ENCODE results near the gene SLC22A7.
A peak's percentile ranks its signal among the peaks of the same experiment; 100 is the strongest.

SLC22A7 gene

DNA sequence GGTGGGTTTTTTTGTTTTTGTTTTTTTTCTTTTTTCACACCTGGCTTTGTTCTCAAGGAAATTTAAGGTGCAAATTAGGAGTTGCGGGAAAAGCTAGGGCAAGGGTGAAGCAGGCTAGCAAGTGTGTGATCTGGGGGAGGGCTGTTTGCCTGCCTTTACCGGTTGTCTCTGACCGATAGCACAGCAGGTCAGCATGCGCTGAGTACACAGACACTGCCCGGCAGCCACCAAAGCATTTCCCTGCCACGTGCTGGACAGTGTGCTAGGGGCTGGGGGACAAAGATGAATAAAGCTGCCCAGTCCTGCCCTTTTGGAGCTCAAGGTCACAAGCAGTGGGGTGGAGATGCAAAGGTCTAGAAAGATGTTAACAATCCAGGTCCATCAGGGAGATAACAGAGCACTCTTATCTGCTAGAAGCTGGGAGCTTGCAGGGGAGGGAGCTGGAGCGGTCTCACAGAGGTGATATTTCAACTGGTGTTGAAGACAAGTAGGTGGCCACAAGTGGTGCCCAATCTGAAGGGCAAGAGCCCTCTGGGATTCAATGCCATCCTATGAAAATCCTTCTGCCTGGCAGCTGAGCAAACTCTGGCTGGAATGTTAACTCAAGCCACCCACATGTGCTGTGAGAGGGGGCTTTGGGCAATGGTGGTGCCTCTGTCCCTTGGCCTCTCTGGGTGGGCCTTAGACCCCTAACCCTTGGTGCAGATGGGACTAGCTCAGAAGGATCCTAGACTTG is 30.3 kb upstream of the SLC22A7 start:
- DNase-seq = peak; percentile 91

DNA sequence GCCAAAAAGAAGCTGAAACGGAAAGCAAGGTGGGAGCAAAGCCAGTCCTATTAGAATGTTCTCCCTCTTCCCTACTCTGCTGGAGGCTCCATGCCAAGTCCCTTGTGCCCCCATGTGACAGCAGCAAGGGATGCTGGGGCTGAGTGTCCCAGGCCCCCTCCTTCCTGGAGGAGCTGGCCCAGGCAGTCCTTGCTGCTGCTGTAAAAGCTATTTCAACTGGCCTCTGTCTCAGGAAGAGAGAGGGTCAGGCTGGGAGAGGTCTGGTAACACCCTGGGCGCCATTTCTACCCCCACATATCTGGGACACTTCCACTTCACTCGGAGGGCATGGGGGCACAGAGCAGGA is 29.7 kb upstream of the SLC22A7 start:
- DNase-seq = peak; percentile 91

DNA sequence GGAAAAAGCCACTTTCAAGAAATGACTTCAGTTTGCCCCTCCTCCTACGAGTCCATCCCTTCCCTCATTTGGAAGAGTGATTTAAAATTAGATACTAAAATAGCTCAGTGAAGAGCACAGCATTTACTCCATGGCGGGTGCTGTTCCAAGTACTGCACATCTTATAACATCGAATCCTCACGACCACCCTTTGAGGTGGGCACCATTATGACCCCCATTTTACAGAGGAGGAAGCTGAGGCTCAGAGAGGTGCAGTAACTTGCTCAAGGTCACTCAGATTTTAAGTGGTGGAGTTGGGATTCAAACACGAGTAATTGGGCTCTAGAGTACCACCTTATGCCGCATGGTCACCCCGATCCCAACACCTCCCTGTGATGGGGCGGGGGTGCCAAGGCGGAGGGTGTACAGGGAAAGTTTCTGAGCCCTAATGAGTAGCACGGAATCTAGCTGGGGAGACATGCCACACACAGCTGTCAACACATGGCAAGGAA is 29.2 kb upstream of the SLC22A7 start:
- no peak for DNase-seq

DNA sequence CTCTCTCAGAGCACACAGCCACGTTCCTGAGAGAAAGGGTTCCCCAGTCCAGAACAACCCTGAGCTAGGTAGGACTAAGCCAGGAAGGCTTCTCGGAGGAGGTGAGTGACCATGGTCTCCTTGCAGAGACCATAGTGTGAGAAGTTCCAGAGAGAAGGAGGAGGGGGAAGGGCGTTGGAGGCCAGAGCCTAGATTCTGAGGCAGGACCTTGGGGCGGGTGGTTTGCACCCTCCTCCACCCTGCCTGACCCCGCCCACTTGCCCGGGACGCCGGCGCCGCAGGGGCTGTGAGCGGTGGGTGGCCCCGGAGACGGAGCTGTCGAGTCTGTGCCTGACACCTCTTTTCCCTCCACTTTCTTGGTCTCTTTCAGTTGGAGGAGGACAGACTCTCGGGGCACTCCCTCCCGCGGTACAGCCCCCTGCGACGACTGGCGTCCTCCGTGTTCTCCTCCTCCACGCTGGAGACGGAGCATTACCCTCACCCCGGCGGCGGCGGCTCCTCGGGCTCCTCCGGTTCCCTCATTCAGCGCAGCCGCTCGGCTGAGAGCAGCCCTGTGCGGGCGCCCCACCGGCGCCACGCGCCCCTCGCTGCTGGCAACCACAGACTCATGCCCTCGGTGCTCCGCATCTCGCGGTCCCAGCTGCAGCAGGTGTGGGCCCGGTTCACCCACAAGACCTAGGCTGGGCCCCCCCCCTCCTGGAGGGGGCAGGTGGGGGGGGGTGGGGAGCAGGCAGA is 28.6 kb upstream of the SLC22A7 start:
- peak; percentile 21 for DNase-seq

DNA sequence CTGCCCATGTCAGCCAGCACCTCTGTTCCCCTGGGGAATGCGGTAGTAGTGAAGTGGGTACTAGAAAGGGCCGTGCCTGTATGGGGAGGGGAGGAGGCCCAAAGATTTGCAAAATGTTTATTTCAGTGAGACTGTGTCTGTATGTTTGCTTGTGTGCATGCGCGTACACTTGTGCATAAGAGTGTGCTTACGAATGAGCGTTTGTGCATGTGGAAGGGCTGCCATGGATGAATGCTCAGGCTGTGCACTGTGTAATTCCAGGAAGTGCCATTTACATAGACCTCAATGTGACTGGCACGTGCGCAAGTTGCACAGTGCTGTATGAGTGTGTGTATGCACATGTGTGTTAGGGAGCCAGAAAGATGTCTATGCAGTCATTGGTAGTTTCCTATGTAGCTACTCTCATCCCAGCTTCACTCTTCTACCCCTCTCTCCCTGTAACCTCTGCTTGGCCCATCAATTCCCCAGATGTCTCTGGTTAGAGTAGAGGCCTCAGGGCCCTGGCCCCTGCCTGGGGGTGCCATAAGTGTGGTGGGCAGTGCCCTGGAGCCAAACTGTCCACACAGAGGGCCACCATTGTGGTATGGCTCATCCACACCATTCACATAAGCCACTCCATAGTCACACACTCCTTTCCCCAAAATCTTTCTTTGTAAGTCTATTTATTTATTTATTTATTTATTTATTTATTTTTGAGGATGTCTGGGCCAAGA is 26.8 kb upstream of the SLC22A7 start:
- DNase-seq = peak; percentile 6

DNA sequence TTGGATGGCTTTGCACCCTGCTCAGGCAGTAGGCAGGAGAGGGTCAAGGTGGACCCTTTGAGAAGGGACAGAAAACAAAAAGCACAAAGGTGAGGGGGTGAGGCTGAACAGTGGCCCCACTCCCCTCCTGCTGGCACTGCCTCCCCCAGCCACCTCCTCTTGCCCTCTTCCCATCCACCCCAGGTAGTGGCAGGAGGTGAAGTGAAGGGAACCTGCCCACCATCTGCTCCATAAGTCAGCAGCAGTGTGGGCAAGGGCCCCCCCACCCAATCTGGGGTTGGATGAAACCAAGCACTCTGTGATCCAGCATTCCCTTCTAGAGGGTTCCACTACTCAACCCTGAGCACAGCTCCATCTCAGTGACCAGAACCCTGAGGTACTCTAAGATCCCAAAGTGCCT is 26.1 kb upstream of the SLC22A7 start:
- no peak for DNase-seq

DNA sequence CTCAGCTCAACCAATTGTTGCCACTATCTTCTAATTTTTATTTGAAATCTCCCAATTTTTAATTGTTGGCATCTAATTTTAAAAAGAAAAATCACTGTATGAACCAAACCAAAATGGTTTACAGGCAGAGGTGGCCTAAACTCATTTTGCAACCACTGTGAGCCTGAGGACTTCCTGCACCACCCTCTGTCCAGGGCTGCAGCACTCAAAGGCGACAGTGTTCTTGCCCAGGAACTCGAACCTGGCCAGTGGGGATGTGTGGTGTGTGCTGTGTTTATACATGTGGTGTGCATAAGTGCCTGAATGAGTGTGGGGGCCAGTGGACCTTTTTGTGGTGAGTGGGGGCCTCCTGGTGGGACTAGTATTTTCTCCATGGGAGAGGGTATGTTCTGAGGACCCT is 24.4 kb upstream of the SLC22A7 start:
- no peak for DNase-seq

DNA sequence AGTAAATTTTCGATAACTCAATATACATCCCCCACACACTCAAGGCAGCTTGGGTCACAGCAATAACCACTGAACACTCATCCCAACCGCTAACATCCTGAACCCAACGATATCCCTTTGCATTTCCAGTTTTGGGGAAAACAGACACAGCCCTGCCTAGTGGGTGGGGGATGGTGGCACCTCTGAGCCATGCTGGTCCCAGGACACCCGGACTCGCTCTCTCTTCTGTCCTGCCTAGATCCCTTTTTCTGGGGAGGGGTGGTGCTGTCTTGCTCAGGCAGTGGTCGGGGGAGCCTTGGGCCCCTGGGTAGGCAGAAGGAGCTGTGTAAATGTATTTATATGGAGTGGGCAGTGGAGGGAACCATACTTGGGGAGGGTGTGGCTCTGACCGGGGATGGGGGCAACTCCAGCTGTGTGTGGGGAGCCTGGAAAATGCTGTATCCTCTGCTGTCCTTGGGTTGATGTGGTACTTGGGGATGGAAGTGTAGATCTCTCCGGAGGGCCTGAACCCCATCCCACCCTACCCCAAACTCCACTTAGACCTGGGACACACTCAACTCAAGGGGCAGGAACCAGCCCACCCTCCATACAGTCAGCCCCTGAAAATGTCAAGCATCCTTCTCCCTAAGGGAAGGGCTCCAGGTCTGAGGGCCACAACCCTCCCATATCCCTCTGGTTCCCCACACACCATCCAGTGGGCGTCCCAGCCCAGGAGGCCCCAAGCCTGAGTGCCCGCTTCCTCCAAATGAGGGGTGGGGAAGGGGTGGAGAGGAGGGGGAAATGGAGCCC is 23.7 kb upstream of the SLC22A7 start:
- DNase-seq = no peak

DNA sequence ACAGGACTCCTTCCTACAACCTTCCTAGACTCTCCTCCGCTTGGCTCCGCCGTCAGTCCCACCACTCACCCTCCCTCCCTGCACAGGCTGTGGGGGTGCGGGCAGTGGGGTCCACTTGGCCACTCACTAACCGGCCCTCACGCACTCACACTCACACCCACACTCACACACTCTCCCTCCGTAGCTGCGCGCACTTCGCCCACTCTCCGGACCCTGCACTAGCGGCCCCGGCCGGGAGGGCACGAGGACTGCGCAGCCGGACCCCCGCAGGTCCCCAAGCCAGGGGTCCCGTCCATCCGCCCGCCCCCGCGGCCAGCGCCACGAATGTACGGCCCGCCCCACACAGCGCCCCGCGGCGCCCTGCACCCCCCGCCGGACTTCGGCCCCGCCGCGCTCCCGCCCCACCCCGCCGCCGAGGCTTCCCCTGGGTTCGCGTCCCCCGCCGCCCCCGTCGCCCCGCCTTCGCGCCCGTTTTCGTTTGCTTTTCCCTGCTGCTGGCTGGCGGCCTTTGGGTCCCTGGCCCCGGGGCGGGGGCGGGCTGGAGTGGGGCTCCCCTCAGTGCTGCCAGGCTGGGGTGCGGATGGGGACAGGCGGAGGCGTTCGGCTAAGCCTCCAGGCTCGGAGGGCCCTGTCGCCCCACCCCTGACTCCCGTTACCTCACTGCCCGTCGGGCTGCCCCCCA is 23.0 kb upstream of the SLC22A7 start:
- no peak for DNase-seq

DNA sequence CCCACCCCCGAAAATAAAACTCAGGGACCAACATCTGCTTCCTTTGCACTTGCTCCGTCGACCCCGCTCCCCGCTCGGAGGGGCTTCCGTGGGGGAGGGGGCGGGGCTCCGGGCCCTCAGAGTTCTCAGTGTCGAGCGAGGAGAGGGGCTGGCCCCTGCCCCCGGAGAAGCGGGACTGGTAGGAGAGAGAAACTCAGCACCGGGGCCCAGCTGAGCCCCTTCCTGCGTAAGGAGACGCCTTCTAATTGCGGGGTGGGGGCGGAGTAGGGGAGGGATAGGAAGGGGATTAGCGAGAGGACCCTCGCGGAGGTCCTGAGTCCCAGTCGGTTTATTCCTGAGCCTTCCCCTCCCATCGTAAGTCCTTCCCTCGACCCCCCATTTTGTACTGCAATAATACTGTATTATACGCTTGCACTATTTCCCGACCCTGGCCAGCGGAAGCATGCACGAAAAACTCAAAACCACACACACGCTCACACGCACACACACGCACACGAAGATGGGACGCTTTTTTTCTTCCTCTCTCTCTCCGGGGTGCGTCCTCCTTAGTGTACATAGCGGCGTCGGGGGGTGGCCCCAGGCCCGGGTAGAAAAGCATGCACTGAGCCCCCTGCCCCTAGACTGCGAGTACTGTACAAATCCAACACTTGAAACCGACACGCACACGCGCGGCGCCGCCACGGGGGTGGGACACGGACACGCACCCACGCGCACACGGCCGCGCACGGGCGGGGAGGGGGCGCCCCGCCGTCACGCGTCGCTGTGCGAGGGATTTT is 22.1 kb upstream of the SLC22A7 start:
- DNase-seq = no peak

DNA sequence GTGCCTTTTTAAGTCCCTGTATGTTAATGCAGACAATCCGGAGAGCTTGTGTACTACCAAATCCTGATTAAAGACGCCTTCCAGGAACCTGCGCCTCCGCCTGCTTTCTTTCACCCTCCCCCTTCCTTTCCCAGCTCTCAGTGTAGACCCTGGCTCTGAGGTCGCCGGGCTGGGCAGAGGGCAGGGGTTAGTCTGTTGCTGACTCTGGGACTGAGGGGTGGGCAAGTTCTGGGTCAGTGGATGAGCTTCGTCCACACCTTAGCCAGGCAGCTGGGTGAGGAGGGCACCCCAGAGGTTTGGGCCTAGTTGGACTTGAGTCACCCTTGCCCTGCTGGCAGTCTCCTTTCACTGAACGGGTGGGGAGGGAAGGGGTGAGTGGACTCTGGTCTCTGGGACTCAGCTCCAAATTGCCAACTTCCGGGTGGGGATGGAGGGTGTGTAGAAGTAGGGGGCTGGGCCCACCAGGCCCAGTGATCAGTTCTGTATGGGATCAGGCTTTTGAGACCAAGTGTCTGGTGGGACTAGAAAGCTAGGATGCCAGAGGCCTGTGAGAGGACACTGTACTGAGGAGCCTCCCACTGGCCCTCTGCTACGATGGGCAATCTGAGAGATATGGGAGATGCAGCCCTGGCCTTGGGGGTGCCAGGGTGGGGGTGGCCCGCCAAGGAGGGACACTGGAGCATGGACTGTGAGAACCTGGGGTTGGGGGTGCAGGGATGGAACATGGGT is 21.3 kb upstream of the SLC22A7 start:
- no peak for DNase-seq

DNA sequence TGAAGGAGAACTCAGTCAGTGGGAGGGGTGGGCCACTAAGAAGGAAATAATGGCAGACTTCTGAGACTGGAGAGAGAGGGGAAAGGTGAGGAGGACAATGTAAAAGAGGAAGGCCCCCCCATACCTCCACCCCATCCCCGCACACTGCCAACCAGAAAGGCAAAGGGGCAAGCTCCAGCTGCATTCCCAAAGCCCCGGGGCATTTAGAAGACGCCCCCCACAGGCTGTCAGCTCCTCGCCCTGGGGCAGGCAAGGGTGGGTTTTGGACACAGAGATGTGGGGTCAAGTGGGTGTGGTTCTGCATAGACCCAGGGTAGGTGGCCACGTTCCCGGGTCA is 20.8 kb upstream of the SLC22A7 start:
- no peak for DNase-seq

DNA sequence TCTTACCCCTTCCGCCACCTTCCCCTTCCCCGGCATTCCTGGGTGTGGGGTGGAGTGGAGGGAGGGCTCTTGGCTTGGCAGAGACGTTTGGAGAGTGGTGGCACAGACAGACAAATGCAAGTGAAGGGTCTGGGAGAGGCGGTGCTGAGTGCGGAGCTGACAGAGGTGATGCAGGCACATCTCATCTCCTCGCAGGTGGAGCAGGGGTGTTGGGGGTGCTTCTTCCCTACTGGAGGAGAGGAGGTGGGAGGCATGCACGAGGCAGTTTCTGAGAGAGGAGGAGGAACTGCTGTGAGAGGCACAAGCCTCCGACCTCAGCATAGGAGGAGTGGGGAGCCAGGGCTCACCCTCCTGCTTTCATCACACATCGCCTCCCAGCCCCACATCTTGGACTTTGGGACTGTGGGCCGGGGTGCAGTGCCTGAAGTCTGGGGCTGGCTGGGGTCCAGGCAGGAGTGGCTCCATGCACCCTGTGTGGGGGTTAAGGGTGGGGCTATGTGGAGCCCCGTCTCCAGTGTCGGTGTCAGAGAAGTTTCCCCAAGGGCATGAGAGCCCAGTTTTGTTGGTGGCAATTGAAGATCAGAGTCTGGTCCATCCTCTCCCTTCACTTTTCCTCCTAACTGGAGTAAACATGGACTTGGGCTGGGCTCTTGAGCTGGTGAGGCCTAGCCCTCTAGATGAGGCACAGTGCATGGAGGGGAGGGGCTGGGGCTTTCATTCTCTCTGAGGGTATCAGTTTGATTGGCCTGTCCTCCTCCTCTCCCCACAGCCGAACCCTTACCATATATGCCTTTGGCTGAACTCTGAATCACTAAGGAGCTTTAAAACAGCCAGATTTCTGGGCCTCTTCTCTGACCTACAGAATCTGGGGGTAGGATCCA is 20.2 kb upstream of the SLC22A7 start:
- DNase-seq = no peak

DNA sequence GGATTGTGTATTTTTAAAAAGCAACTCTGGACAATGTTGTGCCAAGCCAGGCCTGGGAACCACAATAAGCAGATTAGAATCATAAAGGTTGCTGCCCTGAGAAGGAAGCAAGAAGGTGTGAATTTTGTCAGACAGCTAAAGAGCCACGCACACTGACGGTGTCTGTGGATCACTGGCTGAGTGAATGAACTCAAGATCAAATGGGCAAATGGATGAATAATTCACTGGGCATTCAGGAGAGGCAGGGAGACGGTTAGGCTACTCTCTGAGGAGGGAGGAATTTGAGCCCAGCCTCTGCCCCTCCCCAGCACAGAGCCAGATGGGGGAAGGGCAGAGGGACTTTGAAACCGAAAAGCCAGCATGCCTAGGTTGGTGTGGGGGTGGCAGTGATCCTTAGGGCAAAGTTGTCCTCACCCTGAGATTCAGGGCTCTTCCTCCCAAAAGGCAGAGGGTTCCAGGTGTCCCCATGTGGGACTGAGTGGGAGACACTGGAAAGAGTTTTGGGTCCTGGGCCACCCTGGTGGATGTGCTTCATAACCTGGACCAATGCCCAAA is 19.5 kb upstream of the SLC22A7 start:
- no peak for DNase-seq

DNA sequence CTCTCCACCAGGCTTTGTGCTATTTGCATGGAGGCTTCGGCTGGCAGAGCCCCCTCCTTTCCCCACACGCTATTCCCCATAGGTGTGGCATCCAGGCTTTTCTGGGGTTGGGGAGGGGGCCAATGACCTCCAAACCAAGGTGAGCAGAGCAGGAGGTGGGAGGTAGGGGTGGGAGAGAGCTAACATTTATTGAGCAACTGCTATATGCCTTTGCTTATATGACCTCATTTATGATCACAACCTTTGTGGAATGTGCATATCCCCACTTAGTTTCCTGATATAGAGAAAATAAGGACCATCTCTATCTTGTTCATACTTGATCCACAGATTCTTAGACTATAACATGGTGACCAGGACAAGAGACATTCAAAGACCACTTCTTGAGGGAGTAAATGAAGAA is 17.8 kb upstream of the SLC22A7 start:
- DNase-seq = no peak

DNA sequence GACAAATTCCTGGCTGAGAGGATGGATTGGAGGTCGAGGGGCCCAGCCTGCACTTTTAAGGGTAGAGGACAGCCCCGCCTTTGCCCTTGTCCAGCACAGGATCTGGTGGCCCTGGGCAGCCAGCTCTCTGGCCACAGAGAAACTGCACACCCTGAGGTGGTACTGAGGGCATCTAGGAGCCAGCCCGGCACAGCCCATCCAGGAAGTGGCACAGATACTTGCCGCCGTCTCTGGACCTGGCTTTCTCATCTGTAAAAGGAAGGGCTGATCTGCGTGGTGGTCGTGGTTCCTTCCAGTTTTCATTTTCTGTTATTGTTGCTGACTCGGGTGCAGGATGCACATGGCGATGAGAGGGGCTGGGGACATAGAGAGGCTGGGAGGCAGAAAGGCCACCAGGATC is 16.0 kb upstream of the SLC22A7 start:
- no peak for DNase-seq

DNA sequence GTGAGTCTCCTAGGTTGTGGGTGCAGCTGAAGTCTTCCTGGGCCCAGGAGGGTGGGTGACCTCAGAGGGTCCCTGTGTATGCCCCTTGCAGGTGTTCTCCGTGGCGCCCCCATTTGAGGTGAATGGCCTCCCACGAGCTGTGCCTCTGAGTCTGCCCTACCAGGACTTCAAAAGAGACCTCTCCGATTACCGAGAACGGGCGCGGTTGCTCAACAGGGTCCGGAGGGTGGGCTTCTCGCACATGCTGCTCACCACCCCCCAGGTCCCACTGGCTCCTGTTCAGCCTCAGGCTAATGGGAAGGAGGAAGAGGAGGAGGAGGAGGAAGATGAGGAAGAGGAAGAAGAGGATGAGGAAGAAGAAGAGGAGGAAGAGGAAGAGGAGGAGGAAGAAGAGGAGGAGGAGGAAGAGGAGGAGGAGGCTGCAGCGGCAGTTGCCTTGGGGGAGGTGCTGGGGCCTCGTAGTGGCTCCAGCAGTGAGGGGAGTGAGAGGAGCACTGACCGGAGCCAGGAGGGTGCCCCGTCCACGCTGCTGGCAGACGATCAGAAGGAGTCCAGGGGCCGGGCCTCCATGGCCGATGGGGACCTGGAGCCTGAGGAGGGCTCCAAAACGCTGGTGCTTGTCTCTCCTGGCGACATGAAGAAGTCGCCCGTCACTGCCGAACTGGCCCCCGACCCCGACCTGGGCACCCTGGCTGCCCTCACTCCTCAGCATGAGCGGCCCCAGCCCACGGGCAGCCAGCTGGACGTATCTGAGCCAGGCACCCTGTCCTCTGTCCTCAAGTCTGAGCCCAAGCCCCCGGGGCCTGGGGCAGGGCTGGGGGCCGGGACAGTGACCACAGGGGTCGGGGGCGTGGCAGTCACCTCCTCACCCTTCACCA is 15.2 kb upstream of the SLC22A7 start:
- no peak for DNase-seq

DNA sequence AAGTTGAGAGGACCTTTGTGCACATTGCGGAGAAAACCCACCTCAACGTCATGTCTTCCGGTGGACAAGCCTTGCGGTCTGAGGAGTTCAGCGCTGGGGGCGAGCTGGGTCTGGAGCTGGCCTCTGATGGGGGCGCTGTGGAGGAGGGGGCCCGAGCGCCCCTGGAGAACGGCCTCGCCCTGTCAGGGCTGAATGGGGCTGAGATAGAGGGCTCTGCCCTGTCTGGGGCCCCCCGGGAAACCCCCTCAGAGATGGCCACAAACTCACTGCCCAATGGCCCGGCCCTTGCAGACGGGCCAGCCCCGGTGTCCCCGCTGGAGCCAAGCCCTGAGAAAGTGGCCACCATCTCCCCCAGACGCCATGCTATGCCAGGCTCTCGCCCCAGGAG is 14.6 kb upstream of the SLC22A7 start:
- DNase-seq = no peak

DNA sequence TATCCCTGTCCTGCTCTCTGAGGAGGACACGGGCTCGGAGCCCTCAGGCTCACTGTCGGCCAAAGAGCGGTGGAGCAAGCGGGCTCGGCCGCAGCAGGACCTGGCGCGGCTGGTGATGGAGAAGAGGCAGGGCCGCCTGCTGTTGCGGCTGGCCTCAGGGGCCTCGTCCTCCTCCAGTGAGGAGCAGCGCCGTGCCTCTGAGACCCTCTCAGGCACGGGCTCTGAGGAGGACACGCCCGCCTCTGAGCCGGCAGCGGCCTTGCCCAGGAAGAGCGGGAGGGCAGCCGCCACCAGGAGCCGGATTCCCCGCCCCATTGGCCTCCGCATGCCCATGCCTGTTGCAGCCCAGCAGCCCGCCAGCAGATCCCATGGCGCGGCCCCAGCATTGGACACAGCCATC is 14.2 kb upstream of the SLC22A7 start:
- DNase-seq = no peak

All from NCI-H2029 treated with DMSO at 0.1 percent for 48 hours (cell line).